MG63 (cell line): ENCODE data around the gene ANKRD34A. TPM values are rescaled to one million over a fixed set of nuclear protein-coding genes. Genes with fewer than 3 reads are reported as not detected.
A peak's percentile ranks its signal among the peaks of the same experiment; 100 is the strongest.

ENCODE experiments used
- DNase-seq: peaks from one replicate; pipeline ENCODE4 v3.0.0-alpha.2; 2020
- H3K27me3 ChIP-seq: fragments of 250-450 bp; sonication (Bioruptor Pico); 2 replicates; pipeline ENCODE4 v1.5.1; 2020; ENCODE audit warnings: mild to moderate bottlenecking, moderate library complexity
- H3K36me3 ChIP-seq: fragments of 250-450 bp; sonication (Bioruptor Pico); 2 replicates; pipeline ENCODE4 v1.5.1; 2020; ENCODE audit warnings: mild to moderate bottlenecking, moderate library complexity
- H3K4me3 ChIP-seq: fragments of 250-450 bp; sonication (Bioruptor Pico); 2 replicates; pipeline ENCODE4 v1.5.1; 2020; ENCODE audit warnings: mild to moderate bottlenecking, moderate library complexity
- H3K9me3 ChIP-seq: fragments of 250-450 bp; sonication (Bioruptor Pico); 2 replicates; pipeline ENCODE4 v1.5.1; 2020; ENCODE audit warnings: mild to moderate bottlenecking, moderate library complexity
- total RNA-seq: library from RNA; depleted of rRNA; stranded (reverse); fragments of >200 nt; shearing (Covaris generic); gene quantifications from 2 replicates; pipeline ENCODE4 v1.2.3, GENCODE V29; 2014; ENCODE audit warnings: low replicate concordance

The ANKRD34A gene
- total RNA-seq, 1 experiment from 2014 or later = 0.30 TPM

DNA sequence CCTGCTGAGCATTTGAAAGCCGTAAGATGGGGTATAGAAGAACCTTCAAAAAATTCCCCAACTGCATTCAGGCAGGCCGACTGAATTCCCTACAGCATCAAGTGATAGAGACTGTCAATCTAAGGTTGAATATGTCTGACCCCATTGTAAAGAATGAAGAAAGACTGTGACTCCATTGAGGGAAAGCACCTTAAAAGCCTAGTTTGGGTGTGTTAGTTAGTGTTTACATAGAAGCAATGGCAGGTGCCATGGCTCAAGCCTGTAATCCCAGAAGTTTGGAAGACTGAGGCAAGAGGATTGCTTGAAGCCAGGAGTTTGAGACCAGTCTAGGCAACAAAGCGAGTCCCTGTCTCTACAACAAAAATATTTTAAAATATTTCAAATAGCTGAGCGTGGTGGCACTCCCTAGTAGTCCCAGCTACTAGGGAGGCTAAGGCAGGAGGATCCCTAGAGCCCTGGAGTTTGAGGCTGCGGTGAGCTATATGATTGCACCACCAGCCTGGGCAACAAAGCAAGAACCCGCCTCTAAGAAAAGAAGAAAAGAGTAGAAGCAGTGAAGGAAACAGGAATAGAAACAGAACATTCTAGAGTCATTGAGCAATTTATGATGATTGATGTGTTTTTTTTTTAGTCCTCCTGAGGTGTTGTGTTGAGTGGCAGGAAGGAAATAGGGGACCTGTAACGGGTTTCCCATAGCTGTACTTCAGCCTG is 15.5 kb upstream of the ANKRD34A start:
- H3K9me3 ChIP-seq = no peaks in the 10 kb centered on the region
- no peaks in the 10 kb centered on the region; the same call in 1 of the 2 replicates for H3K36me3 ChIP-seq
- no peak for DNase-seq
- H3K27me3 ChIP-seq = no peaks in the 10 kb centered on the region
- no peak overlapping the region for H3K4me3 ChIP-seq

DNA sequence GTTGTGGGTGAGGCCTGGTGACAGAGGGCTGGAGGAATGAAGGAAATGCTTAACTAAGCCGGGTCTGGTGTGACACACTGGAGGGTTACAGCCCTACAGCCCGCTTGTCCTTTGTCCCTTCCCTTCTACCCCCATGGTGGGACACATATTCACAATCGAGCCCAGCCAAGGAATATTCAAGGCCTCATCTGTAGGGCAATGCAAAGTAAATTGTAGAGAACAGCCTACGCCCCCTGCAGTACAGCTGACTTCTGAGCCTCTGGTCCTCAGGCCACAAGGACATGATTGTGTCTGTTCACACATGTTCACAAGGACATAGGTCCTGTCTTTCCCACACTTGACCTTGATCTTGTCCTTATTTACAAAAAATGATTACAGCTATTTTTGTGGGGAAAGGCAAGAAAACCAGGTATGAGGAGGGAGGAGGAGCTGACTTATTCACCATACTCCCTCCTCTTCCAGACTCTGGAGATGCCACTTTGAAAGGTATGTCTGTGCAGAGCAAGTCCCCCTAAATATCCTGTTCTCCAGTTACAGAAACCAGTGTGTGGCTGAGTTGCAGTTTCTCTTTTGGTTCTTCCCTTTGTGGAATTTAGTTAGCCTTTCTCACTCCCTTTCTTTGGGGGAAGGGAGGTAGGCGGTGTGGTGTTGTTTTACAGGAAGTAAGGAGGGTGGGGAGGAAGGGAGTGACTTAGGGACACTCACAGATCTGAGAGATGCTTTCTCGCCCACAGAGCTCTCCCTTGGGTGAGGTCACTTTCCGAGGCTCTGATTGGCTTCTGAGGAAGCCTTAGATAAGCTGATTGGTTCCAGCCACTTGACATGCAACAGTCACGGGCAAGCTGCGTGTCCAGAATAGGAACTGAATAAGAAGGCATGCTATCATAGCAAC is 14.7 kb upstream of the ANKRD34A start:
- H3K36me3 ChIP-seq = no peaks in the 10 kb centered on the region; the same call in 1 of the 2 replicates
- DNase-seq = peak; percentile 76
- no peak overlapping the region for H3K4me3 ChIP-seq
- H3K9me3 ChIP-seq = no peaks in the 10 kb centered on the region
- no peaks in the 10 kb centered on the region for H3K27me3 ChIP-seq

DNA sequence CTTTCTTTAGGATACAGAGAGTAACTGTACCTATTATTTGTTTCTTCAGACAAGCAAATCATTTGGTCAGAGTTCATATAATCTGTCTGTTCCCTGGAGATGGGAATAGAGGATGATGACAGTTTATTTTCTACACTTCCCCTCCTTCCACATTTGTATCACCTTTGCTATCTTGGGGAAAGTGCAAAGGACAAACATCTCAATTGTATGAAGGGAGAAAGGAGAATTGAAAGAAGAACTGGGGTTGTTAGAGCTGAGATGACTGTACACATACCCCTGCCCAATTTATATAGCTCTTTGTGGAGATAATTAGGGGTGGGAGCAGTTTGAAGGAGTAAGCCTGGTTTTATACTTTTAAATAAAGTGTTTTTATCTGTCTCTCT is 14.1 kb upstream of the ANKRD34A start:
- Histone ChIP-seq H3K9me3 (no peaks in the 10 kb centered on the region), H3K4me3 (no peak overlapping the region), H3K36me3 (no peaks in the 10 kb centered on the region; the same call in 1 of the 2 replicates), H3K27me3 (no peaks in the 10 kb centered on the region)
- DNase-seq = no peak

DNA sequence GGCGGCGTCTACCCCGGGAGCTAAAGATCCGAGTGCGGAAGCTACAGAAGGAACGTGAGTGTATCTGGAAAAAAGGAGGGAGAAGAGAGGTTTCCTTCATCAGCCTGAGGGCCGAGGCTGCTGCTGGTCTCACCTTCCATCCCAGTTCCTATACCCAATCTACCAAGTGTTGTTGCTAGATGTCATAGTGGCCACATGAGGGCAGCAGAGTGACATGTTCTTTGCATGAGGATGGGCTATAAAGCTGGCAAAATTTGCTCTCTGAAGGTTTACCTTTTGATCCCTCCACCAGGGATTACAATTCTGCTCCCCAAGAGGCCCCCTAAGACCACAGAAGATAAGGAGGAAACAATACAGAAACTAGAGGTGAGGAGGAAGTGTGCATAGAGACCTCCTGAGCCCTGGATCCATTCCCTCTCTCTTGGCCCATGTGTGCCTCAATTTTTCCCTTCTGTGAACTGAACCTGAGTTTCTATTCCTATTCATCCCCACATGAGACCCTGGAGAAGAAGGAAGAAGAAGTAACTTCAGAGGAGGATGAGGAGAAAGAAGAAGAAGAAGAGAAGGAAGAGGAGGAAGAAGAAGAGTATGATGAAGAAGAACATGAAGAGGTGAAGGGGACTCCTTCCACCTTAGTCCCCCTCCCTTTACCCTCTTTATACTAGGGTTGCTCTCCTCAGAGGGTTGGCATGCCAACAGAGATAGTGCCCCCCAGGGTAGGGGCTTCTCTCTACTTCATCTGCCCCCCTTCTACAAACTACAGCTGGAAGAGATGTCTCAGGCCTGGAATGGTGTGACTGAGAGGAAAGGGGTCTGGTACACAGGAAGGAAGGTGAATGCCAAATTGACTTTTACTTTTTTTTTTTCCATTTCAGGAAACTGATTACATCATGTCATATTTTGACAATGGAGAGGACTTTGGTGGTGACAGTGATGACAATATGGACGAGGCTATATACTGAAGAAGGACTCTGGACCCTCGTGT is 13.4 kb upstream of the ANKRD34A start:
- H3K27me3 ChIP-seq = no peaks in the 10 kb centered on the region
- H3K36me3 ChIP-seq = no peaks in the 10 kb centered on the region; the same call in 1 of the 2 replicates
- H3K9me3 ChIP-seq = no peaks in the 10 kb centered on the region
- DNase-seq = peak; percentile 54
- H3K4me3 ChIP-seq = no peak overlapping the region

DNA sequence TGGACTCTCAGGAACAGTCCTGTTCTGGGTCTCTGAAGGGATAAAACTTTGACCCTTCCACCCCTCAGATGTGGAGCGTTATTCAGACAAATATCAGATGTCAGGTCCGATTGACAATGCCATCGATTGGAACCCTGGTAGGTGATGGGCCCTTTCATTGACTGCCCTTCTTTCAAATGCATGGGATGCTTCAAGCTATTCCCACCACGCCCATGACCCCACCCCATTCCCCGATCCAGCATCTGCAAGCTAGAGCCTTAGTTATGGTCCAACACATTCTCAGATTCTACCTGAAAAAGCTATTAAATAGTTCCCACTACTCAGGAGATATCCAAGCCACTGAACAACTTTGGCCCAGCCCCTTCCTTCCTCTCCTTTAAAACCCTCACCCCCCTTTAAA is 12.6 kb upstream of the ANKRD34A start:
- Histone ChIP-seq H3K36me3 (no peaks in the 10 kb centered on the region; the same call in 1 of the 2 replicates), H3K9me3 (no peaks in the 10 kb centered on the region), H3K4me3 (no peak overlapping the region), H3K27me3 (no peaks in the 10 kb centered on the region)
- DNase-seq = no peak

DNA sequence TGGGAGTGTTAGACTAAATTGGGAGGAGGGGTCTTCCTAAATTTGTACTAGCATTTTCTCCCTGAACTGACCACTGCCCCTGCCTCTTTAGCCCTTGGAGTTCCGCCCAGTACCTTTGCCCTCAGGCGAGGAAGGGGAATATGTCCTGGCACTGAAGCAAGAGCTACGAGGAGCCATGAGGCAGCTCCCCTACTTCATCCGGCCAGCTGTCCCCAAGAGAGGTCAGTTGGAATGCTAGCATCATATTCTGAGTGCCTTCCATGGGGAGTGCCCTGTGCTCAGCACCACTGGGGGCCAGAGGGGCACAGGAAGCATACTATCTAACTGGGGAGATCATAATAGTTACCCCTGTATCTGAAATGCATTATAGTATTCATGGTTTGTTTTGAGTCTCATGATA is 10.8 kb upstream of the ANKRD34A start:
- H3K9me3 ChIP-seq = no peaks in the 10 kb centered on the region
- H3K4me3 ChIP-seq = no peak overlapping the region
- no peak for DNase-seq
- no peaks in the 10 kb centered on the region for H3K27me3 ChIP-seq
- no peaks in the 10 kb centered on the region; the same call in 1 of the 2 replicates for H3K36me3 ChIP-seq

DNA sequence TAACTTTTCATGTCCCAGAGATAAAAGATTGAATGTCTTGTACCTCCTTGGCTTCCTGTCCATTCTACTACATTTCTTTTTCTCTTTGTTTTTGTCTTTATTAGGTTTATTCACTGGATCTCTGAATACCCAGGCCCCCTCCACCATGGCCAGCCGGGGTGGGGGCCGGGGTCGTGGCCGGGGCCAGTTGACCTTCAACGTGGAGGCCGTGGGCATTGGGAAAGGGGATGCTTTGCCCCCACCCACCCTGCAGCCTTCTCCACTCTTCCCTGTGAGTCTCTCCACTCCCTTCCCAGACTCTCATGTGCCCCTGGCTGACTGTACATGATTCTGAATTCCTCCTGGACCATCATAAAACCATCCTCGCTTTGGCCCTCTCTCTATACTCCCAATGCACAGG is 10.3 kb upstream of the ANKRD34A start:
- no peak overlapping the region for H3K4me3 ChIP-seq
- no peaks in the 10 kb centered on the region for H3K27me3 ChIP-seq
- no peaks in the 10 kb centered on the region for H3K9me3 ChIP-seq
- H3K36me3 ChIP-seq = no peaks in the 10 kb centered on the region; the same call in 1 of the 2 replicates
- no peak for DNase-seq

DNA sequence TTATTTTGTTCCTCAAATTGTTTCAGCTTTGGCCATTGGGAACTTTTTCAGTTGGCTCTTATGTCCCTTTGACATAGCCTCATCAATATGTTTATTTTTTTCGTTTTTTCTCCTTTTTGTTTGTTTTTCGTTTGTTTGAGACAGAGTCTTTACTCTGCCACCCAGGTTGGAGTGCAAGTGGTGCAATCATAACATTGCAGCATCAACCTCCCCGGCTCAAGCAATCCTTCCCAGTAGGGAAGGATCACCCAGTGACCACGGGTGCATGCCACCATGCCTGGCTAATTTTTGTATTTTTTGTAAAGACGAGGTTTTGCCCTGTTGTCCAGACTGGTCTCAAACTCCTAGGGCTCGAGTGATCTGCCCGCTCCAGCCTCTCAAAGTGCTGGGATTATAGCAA is 8.2 kb upstream of the ANKRD34A start:
- H3K27me3 ChIP-seq = no peaks in the 10 kb centered on the region
- H3K4me3 ChIP-seq = no peak overlapping the region
- H3K36me3 ChIP-seq = no peaks in the 10 kb centered on the region
- no peak for DNase-seq
- peaks cover 3% of the 10 kb centered on the region; the same call in 1 of the 2 replicates for H3K9me3 ChIP-seq

DNA sequence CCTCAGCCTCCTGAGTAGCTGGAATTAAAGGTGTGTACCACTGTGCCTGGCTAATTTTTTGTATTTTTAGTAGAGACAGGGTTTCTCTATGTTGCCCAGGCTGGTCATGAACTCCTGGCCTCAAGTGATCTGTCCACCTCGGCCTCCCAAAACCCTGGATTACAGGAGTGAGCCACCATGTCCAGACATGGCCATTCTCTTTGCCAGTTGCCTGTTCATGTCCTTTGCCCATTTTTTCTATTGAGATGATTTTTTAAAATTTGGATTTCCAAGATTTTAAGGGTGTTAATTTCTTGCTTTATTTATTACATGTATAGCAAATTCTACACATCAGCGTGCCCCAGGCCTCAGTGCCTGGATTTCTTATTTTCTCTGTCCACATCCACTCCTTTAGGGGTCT is 2.9 kb upstream of the ANKRD34A start:
- H3K27me3 ChIP-seq = no peaks in the 10 kb centered on the region
- H3K4me3 ChIP-seq = no peak overlapping the region
- no peak for DNase-seq
- H3K36me3 ChIP-seq = no peaks in the 10 kb centered on the region
- H3K9me3 ChIP-seq = peaks cover 8% of the 10 kb centered on the region; the same call in 1 of the 2 replicates

DNA sequence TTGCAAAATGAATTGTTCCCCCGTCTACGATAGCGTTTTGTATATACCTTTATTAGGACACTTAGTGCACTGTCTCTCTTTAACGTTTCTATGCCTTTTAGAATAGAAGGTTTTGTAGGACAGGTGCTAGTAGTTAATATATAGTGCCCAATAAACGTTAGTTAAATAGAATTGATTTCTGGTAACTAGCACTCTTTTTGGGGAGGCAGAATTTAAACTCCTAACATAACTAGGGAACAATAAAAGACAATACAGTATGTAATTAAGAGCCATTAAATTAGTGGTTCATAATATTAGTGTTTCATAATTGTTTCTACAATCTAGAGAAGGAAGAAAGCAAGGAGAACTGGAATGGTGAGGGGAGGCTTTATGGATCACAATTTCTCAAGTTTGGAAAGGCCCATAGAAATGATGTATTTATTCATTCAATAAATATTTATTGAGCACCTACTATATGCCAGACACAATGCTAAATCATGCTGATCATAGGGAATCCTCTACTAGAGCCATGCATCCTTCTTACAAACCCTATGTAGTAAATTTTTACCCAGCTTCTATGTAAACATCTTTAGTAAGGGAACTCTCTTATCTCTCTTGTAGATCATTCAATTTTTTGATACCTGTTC is 857 bp upstream of the ANKRD34A start:
- Histone ChIP-seq H3K36me3 (no peaks in the 10 kb centered on the region), H3K9me3 (peaks cover 8% of the 10 kb centered on the region; the same call in 1 of the 2 replicates), H3K4me3 (peak overlapping the region; percentile 91), H3K27me3 (no peaks in the 10 kb centered on the region)
- no peak for DNase-seq

DNA sequence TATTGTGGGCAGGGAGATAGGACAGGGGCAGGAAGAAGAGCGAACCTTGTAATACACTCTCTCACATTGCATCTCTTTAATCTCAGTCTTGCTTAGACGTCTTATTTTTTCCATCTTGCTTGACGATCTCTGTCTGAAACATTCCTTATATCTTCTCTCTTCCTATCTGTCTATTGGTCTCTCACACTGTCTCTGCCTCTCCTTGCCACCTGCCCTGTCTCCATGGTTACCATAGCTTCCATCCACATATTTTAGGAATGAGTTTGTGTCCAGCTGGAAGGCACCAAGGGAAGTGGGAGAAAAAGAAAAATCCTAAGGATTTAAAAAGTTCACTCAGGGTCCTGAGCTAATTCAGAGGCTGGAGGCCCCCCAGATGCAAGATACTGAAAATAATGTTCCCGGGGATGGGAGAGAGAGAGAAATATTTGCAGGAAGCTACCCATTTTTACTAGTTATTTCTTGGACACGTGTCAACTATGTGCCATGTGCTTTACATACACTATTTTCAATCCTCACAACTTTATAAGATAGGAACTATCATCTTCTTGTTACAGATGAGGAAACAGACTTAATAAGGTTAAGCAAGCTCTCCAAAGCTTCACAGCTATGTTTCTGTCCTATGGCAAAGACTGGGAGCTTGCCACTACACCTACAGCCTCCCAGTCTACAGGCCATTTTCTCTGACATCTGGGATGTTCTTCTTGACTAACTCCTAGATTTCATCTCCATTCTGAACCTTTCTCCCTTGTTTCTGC is 933 bp downstream of the ANKRD34A start:
- peaks cover 8% of the 10 kb centered on the region; the same call in 1 of the 2 replicates for H3K9me3 ChIP-seq
- peak overlapping the region; percentile 91 for H3K4me3 ChIP-seq
- H3K36me3 ChIP-seq = no peaks in the 10 kb centered on the region
- H3K27me3 ChIP-seq = no peaks in the 10 kb centered on the region
- no peak for DNase-seq

DNA sequence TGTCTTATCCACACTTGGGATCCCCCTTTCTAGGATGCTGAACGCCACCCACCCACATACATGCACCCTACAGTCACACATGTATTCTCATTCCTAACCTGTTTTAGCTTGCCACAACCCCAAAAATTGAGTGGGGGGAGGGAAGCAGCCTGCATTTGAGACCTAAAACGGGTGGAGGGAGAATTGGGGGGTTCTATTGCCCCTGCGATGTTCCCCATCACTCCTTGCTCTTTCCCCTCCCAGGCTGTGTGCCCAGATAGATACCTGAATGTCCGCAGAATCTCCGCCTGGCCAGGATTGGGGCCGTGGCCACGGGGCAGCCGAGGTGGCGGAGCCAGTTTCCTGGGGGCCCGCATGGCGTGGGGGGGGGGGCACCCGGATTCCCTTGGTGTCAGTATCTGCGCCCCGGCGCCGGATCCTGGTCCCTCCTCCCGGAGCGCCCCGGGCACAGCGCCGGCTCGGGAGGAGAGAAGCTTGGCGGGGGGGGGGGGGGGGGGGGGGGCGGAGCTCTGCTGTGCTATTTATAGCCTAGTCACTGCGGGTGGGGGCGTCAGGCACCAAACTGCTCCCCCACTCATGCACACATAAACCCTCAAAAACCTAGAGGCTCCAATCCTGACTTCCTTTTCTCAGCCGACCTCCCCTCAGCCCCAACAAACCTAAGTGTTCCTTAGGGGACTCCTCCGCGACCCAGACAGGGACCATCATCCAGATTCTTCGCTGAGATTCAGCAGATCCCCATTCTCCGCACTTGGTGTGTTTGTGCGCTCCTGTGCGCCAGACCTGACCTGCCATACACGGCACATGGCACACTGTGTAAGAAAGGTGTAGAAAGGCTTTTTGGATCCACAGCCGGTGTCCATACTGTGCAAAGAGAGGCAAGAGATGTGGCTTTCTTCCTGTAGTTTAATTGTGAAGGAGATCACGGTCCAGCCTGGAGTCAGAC is 1.9 kb downstream of the ANKRD34A start:
- no peak for DNase-seq
- Histone ChIP-seq H3K4me3 (0 out of 2 replicates have a peak overlapping the region, but pooled peaks have one; percentile 16), H3K36me3 (no peaks in the 10 kb centered on the region), H3K9me3 (peaks cover 4% of the 10 kb centered on the region; the same call in 1 of the 2 replicates), H3K27me3 (no peaks in the 10 kb centered on the region)

DNA sequence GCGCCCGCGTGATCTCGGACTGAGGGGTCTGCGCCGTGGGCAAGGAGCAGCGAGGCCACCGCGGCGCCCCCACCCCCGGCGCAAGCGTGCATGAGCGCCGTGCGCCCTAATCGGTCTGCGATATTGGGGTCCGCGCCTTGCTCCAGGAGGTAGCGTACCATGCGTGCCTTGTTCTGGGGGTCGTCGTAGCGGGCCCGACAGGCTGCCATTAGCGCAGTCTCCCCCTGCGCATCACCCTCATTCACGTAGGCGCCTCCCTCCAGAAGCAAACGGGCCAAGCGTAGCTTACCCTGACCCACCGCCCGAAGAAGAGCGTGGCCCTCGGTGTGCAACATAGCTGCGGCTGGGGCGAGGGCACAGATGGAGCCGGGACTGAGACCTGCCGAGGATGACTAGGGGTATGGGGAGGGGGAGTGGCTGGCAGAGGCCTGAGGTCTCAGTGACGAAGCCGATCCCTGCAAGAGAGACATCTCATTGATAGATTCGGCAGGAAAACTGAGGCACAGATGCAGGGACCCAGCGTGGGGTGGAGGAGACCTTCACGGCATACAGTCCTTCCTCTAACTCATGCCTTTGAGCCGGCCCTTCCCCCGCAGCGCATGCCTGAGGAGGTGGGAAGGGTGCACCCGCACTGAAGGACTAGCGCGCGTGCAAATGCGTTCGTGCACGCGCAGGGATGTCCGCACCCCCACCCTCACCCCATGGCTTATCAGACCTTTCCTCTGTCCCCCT is 2.8 kb downstream of the ANKRD34A start:
- Histone ChIP-seq H3K27me3 (no peaks in the 10 kb centered on the region), H3K36me3 (no peaks in the 10 kb centered on the region), H3K9me3 (no peaks in the 10 kb centered on the region), H3K4me3 (no peak overlapping the region)
- DNase-seq = no peak

DNA sequence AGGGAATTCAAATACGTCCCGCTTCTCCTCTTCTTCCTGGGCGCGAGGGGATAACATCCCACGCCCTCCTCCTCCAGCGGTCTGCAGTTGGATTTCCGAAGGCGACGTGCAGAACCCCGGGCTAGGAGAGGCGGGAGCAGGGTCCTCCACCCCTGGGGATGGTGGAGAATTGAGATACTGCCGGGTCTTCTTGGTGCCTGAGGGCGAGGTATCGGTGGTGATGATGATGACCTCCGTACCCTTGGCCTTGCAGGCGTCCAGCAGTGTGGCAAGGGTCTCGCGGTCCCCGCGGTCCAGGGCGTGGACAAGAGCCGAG is 3.3 kb downstream of the ANKRD34A start:
- no peaks in the 10 kb centered on the region for H3K27me3 ChIP-seq
- no peaks in the 10 kb centered on the region for H3K9me3 ChIP-seq
- H3K36me3 ChIP-seq = no peaks in the 10 kb centered on the region
- peak overlapping the region; percentile 37 for H3K4me3 ChIP-seq
- DNase-seq = no peak
